Thoracic aorta (tissue), 2 donors: Measurements from ENCODE around the gene CLCNKA. TPM values are rescaled to one million over a fixed set of nuclear protein-coding genes. Genes with fewer than 3 reads are reported as not detected.

Experiments
- ATAC-seq: fragments of 150-250 bp; one replicate; pipeline ENCODE4 v1.8.0; 2017; ENCODE audit warnings: low read depth; ENCODE audit not compliant: insufficient number of reproducible peaks, low FRiP score
- DNase-seq: peaks from one replicate; pipeline ENCODE4 v3.0.0-alpha.2; 2020; ENCODE audit warnings: low spot score
- H3K27ac ChIP-seq, 2 donors: fragments of 200-600 bp; sonication (generic); 1 replicate in 1 of 2; 2 replicates in 1 of 2; pipeline ENCODE4 v1.5.1; 2016; ENCODE audit warnings: mild to moderate bottlenecking in 2 of 2, moderate library complexity in 2 of 2
- H3K27me3 ChIP-seq: fragments of 200-600 bp; sonication (generic); replicated peaks from 2 replicates; pipeline ENCODE4 v1.6.0; 2016; ENCODE audit warnings: mild to moderate bottlenecking; ENCODE audit not compliant: insufficient read depth
- H3K36me3 ChIP-seq: fragments of 200-600 bp; sonication (generic); one replicate; pipeline ENCODE4 v1.5.1; 2016
- H3K4me1 ChIP-seq, 2 donors: fragments of 200-600 bp; sonication (generic); 1 replicate in 1 of 2; 2 replicates in 1 of 2; pipeline versions ENCODE4 v1.5.1 to v1.6.0; 2016; ENCODE audit warnings: low read depth in 2 of 2, mild to moderate bottlenecking in 1 of 2; ENCODE audit not compliant: control insufficient read depth in 1 of 2
- H3K4me3 ChIP-seq: fragments of 200-600 bp; sonication (generic); 2 replicates; pipeline ENCODE4 v1.5.1; 2016; ENCODE audit warnings: mild to moderate bottlenecking
- H3K9me3 ChIP-seq: fragments of 200-600 bp; sonication (generic); 2 replicates; pipeline ENCODE4 v1.5.1; 2016
- total RNA-seq, 2 donors: library from RNA; depleted of rRNA; stranded (reverse); fragments of >200 nt; gene quantifications; one replicate each; pipeline versions ENCODE4 v1.1.0 to v1.2.3, GENCODE V29; 2016
- TF ChIP-seq, protein P1 (sequence below): fragments of 200-600 bp; sonication (generic); IDR thresholded peaks from one replicate; pipeline ENCODE4 v1.5.1; 2019; ENCODE audit warnings: antibody characterized with exemption

CLCNKA gene
- total RNA-seq, 2 donors from 2014 or later: 4.7 TPM; not detected in 1

DNA sequence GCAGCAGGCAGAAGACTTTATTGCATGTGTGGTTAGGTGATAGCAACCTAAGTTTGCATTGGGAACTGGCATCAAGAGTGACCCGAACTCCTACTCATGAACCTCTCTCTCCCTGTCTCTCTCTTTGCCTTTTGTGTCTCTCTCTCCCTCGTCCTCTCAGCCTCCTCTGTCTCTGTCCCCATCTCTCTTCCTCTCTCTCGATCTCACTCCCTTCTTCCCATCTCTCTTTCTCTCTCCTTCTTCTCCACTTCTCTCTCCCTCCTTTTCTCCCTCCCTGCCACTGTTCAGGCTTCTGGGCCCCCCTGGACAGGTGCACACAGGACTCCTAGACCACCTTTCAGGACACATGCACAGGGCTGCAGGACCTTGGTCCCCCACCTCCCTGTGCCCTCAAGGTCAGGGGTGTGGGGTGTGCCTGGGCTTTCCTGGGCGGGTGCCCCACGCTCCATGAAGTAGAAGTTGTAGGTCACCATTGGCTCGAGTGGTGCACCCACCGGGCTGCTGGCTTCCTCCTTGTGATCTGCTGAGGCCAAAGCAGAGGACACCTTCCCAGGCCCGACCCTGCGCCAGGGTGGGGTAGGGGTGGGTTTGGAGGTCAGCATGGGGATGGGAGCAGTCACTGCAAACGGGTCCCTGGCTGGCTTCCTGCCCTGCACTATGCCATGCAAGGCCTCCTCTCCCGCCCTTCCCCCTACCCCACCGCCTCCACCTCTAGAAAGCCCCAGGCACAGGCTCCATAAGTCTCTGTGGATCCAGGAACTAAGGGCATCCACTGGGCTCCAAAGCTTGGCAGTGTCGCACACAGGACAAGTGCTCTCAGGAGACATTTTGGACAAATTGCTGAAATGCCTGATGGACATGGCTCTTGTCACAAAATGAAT lies 32.7 kb upstream of the CLCNKA start:
- no peaks in the 10 kb centered on the region for H3K4me1 ChIP-seq
- no peak overlapping the region for H3K4me3 ChIP-seq
- no peak for ATAC-seq
- H3K27ac ChIP-seq: no peak overlapping the region
- no peaks in the 10 kb centered on the region for H3K9me3 ChIP-seq
- no peaks in the 10 kb centered on the region for H3K27me3 ChIP-seq
- no peaks in the 10 kb centered on the region for H3K36me3 ChIP-seq
- TF ChIP-seq, protein P1, sequence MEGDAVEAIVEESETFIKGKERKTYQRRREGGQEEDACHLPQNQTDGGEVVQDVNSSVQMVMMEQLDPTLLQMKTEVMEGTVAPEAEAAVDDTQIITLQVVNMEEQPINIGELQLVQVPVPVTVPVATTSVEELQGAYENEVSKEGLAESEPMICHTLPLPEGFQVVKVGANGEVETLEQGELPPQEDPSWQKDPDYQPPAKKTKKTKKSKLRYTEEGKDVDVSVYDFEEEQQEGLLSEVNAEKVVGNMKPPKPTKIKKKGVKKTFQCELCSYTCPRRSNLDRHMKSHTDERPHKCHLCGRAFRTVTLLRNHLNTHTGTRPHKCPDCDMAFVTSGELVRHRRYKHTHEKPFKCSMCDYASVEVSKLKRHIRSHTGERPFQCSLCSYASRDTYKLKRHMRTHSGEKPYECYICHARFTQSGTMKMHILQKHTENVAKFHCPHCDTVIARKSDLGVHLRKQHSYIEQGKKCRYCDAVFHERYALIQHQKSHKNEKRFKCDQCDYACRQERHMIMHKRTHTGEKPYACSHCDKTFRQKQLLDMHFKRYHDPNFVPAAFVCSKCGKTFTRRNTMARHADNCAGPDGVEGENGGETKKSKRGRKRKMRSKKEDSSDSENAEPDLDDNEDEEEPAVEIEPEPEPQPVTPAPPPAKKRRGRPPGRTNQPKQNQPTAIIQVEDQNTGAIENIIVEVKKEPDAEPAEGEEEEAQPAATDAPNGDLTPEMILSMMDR: no peak
- no peak for DNase-seq

- Histone ChIP-seq H3K27ac (no peak overlapping the region), H3K27me3 (no peaks in the 10 kb centered on the region), H3K9me3 (no peaks in the 10 kb centered on the region), H3K36me3 (no peaks in the 10 kb centered on the region), H3K4me3 (no peak overlapping the region), H3K4me1 (no peaks in the 10 kb centered on the region)
- ATAC-seq (no peak), DNase-seq (no peak)
- TF ChIP-seq, protein P1: no peak
Observed at GRCh38 chr1:15989776-15990175, 32.1 kb upstream of the CLCNKA start.

GRCh38 chr1:15991427-15992186 lies 30.2 kb upstream of the CLCNKA start:
- DNase-seq (no peak), ATAC-seq (no peak)
- Histone ChIP-seq H3K27ac (no peak overlapping the region), H3K4me3 (no peak overlapping the region), H3K27me3 (no peaks in the 10 kb centered on the region), H3K36me3 (no peaks in the 10 kb centered on the region), H3K9me3 (no peaks in the 10 kb centered on the region), H3K4me1 (no peaks in the 10 kb centered on the region)
- TF ChIP-seq, protein P1: no peak

GRCh38 chr1:15992187-15992553 lies 29.7 kb upstream of the CLCNKA start:
- Histone ChIP-seq H3K27me3 (no peaks in the 10 kb centered on the region), H3K4me1 (no peaks in the 10 kb centered on the region), H3K9me3 (no peaks in the 10 kb centered on the region), H3K27ac (no peak overlapping the region), H3K4me3 (no peak overlapping the region), H3K36me3 (no peaks in the 10 kb centered on the region)
- TF ChIP-seq, protein P1: no peak
- DNase-seq (no peak), ATAC-seq (no peak)
